DOHH2 (cell line): ENCODE data around the gene IKZF2.

Experiments
- EZH2phosphoT487 ChIP-seq: fragments of 200-600 bp; sonication (generic); IDR thresholded peaks from 2 replicates; pipeline ENCODE4 v1.6.1; 2017; ENCODE audit warnings: borderline replicate concordance, mild to moderate bottlenecking, antibody characterized with exemption, low read length, moderate library complexity, mixed read lengths
- TF ChIP-seq, protein P1 (sequence below): fragments of 200-600 bp; sonication (generic); IDR thresholded peaks from one replicate; pipeline ENCODE4 v1.5.1; 2014; ENCODE audit warnings: antibody characterized with exemption, mild to moderate bottlenecking, low read depth, low read length; ENCODE audit not compliant: poor library complexity, severe bottlenecking

DNA sequence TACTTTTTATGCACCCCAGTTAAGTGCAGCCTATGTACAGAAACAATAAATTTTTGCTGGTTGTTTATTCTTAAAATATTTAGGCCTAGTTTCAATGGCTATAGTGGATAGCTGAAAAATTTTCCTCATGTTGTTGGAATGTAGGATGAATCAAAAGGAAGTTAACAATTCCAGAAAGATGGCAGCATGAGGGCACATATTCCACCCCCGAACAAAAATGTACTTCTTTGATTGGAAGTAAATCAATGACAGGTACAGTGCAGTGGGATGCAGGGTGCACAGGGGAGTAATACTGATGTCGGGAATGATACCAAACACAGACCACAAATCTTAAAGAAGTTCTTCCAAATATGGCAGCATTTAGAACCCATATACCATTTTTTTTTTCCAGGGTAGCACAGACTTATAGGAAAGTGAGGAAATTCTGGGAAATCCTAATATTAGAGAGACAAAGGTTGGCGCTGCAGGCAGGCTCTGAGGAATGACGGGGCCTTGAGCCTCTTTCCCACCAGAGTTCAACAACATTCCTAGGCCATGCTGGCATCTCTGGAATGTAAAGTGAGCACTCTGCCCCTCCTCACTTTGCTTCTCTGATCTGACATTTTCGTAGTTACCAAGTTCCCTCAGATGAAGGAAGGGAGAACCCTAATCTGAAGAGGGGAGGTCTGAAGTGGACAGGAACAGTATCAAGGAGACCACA lies 36.6 kb upstream of the IKZF2 start:
- TF ChIP-seq, protein P1, sequence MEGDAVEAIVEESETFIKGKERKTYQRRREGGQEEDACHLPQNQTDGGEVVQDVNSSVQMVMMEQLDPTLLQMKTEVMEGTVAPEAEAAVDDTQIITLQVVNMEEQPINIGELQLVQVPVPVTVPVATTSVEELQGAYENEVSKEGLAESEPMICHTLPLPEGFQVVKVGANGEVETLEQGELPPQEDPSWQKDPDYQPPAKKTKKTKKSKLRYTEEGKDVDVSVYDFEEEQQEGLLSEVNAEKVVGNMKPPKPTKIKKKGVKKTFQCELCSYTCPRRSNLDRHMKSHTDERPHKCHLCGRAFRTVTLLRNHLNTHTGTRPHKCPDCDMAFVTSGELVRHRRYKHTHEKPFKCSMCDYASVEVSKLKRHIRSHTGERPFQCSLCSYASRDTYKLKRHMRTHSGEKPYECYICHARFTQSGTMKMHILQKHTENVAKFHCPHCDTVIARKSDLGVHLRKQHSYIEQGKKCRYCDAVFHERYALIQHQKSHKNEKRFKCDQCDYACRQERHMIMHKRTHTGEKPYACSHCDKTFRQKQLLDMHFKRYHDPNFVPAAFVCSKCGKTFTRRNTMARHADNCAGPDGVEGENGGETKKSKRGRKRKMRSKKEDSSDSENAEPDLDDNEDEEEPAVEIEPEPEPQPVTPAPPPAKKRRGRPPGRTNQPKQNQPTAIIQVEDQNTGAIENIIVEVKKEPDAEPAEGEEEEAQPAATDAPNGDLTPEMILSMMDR: no peak
- no peak for TF ChIP-seq EZH2phosphoT487
